ENCODE data around the gene PACS2.

DNA sequence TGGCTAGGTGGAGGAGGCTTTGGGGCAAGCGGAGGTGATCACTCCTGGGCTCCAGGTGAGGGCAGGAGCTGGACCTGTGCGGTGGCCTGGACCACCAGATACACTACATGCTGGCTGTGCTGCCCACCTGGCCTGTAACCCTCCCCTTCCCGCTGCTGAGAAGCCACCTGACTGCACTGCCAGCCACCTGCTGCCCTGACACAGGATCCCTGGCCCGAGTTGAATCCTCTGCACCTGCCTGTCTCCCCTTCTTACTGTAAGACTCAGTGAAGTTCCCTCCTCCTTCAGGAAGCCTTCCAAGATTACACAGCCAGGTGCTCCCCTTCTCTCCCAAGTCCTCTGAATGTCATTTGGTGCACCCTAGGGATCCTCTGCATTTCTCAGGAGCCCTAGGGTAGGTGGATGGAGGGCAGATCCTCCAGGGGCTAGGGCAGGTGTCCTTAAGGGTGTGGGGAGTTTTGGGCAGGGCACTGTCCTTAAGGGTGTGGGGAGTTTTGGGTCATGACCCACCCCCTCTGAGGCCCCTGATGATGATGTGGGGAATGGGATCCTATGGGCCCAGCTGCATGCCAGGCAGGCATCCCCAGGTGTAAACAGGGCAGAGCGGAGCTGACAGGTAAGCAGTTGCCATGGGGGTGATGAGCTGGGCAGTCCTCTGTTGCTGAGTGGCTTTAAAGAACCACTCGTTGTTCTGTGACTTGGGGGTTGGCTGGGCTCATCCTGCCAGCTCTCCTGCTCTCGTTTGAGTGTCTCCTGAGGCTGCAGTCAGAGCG lies 98.4 kb downstream of the PACS2 start:
- no peak for TF ChIP-seq POLR2A (IDR thresholded peaks at IDR 0.05)
- no peak for TF ChIP-seq CTCF (IDR thresholded peaks at IDR 0.05)
